Liver (tissue), 9 donors: Measurements from ENCODE around the gene MED25. TPM values are rescaled to one million over a fixed set of nuclear protein-coding genes. Genes with fewer than 3 reads are reported as not detected.

Experiments
- DNase-seq: peaks from one replicate; pipeline ENCODE4 v3.0.0-alpha.2; 2017; ENCODE audit warnings: low spot score
- H3K27ac ChIP-seq, 2 donors: one replicate each; pipeline ENCODE4 v1.7.0; 2013; ENCODE audit warnings: inconsistent platforms in 2 of 2, low read length in 2 of 2, control low read depth in 1 of 2, low read depth in 1 of 2, mild to moderate bottlenecking in 1 of 2
- H3K27me3 ChIP-seq, 4 donors: one replicate each; pipeline versions ENCODE4 v1.6.1 to v1.7.0; 2013; ENCODE audit warnings: low read length in 3 of 4, inconsistent platforms in 1 of 4, mild to moderate bottlenecking in 1 of 4, moderate library complexity in 1 of 4; ENCODE audit not compliant: control insufficient read depth in 4 of 4, insufficient read depth in 4 of 4
- H3K36me3 ChIP-seq, 4 donors: one replicate each; pipeline versions ENCODE4 v1.6.1 to v1.7.0; 2013; ENCODE audit warnings: low read length in 3 of 4, mild to moderate bottlenecking in 3 of 4, low read depth in 1 of 4, moderate library complexity in 1 of 4; ENCODE audit not compliant: control insufficient read depth in 4 of 4, insufficient read depth in 3 of 4
- H3K4me1 ChIP-seq, 4 donors: one replicate each; pipeline versions ENCODE4 v1.6.1 to v1.7.0; 2013; ENCODE audit warnings: low read length in 3 of 4, mild to moderate bottlenecking in 3 of 4, moderate library complexity in 1 of 4; ENCODE audit not compliant: control insufficient read depth in 4 of 4, insufficient read depth in 4 of 4
- H3K4me3 ChIP-seq, 3 donors: one replicate each; pipeline versions ENCODE4 v1.6.1 to v1.7.0; 2013; ENCODE audit warnings: low read length in 3 of 3, control low read depth in 1 of 3, low read depth in 1 of 3, mild to moderate bottlenecking in 1 of 3
- H3K9ac ChIP-seq, 2 donors: one replicate each; pipeline ENCODE4 v1.7.0; 2013; ENCODE audit warnings: low read length in 2 of 2, mild to moderate bottlenecking in 2 of 2, moderate library complexity in 2 of 2, control low read depth in 1 of 2, low read depth in 1 of 2
- H3K9me3 ChIP-seq, 4 donors: one replicate each; pipeline versions ENCODE4 v1.6.1 to v1.7.0; 2013; ENCODE audit warnings: low read length in 3 of 4; ENCODE audit not compliant: control insufficient read depth in 4 of 4
- EGR1 ChIP-seq, 2 donors: IDR thresholded peaks; 2 replicates each; pipeline ENCODE4 v1.6.1; 2016 to 2018; ENCODE audit warnings: antibody characterized with exemption in 2 of 2, low read depth in 2 of 2
- FOXA1 ChIP-seq: IDR thresholded peaks from 2 replicates; pipeline ENCODE4 v1.6.1; 2016; ENCODE audit warnings: antibody characterized with exemption
- GABPA ChIP-seq, 2 donors: IDR thresholded peaks in 1 of 2; conservative IDR thresholded peaks in 1 of 2; 2 replicates each; pipeline ENCODE4 v1.6.1; 2016; ENCODE audit warnings: antibody characterized with exemption in 2 of 2, mild to moderate bottlenecking in 1 of 2, moderate library complexity in 1 of 2
- HNF4A ChIP-seq, 2 donors: conservative IDR thresholded peaks; 2 replicates each; pipeline ENCODE4 v1.6.1; 2016; ENCODE audit warnings: antibody characterized with exemption in 2 of 2, mild to moderate bottlenecking in 2 of 2
- HNF4G ChIP-seq: IDR thresholded peaks from 2 replicates; pipeline ENCODE4 v1.6.1; 2016; ENCODE audit warnings: antibody characterized with exemption
- JUND ChIP-seq, 2 donors: IDR thresholded peaks; 2 replicates each; pipeline ENCODE4 v1.6.1; 2016; ENCODE audit warnings: antibody characterized with exemption in 2 of 2
- NR2F2 ChIP-seq: IDR thresholded peaks from 2 replicates; pipeline ENCODE4 v1.6.1; 2016; ENCODE audit warnings: antibody characterized with exemption
- RAD21 ChIP-seq, 2 donors: IDR thresholded peaks; 2 replicates each; pipeline ENCODE4 v1.6.1; 2016; ENCODE audit warnings: antibody characterized with exemption in 2 of 2, mild to moderate bottlenecking in 2 of 2
- RXRA ChIP-seq, 2 donors: IDR thresholded peaks; 2 replicates each; pipeline ENCODE4 v1.6.1; 2017 to 2018; ENCODE audit warnings: antibody characterized with exemption in 2 of 2, mild to moderate bottlenecking in 1 of 2
- SP1 ChIP-seq: IDR thresholded peaks from 2 replicates; pipeline ENCODE4 v1.6.1; 2018; ENCODE audit warnings: antibody characterized with exemption, mild to moderate bottlenecking
- TAF1 ChIP-seq: conservative IDR thresholded peaks from 2 replicates; pipeline ENCODE4 v1.6.1; 2016; ENCODE audit warnings: antibody characterized with exemption, mild to moderate bottlenecking
- whole genome bisulfite sequencing: extraction: QIAGEN DNeasy Blood & Tissue Kit; methylation state at CpG from one replicate; pipeline ENCODE4 v1.1.7; 2013; 5-methylcytosine and 5-hydroxymethylcytosine counted together
- polyA plus RNA-seq, 2 donors: library from polyadenylated mRNA; stranded (reverse) in 1 of 2; unstranded in 1 of 2; fragments of 200-250 nt in 1 of 2; fragments of >200 nt in 1 of 2; fragmentation: Nextera tagmentation in 1 of 2; extraction: Ambion mirVana in 1 of 2; gene quantifications; one replicate each; pipeline versions ENCODE4 v1.2.1 to v1.2.3, GENCODE V29; 2013 to 2015
- total RNA-seq, 2 donors: library from RNA; depleted of rRNA; stranded (reverse); fragments of >200 nt; gene quantifications; one replicate each; pipeline ENCODE4 v1.2.3, GENCODE V29; 2014
- TF ChIP-seq, protein P1 (sequence below): IDR thresholded peaks from 2 replicates; pipeline ENCODE4 v1.6.1; 2016; ENCODE audit warnings: antibody characterized with exemption
- TF ChIP-seq, protein P2 (sequence below): IDR thresholded peaks from 2 replicates; pipeline ENCODE4 v1.6.1; 2016; ENCODE audit warnings: antibody characterized with exemption
- TF ChIP-seq, protein P3 (sequence below): IDR thresholded peaks from 2 replicates; pipeline ENCODE4 v1.6.1; 2016; ENCODE audit warnings: antibody characterized with exemption, mild to moderate bottlenecking
- TF ChIP-seq, protein P4 (sequence below): IDR thresholded peaks from 2 replicates; pipeline ENCODE4 v1.6.1; 2016; ENCODE audit warnings: antibody characterized with exemption
- TF ChIP-seq, protein P5 (sequence below): fragments of 150-350 bp; IDR thresholded peaks from 2 replicates; pipeline ENCODE4 v1.5.1; 2017; ENCODE audit warnings: improper control_type of control experiment, low read depth, low read length; ENCODE audit not compliant: missing input control
- donor health status: healthy.
- donor health status: healthy.
- donor health status: healthy.
- donor health status: healthy.
- donor health status: healthy.

The MED25 gene
- total and polyA plus RNA-seq, 4 donors = 4.7 to 24.1 (median 9.6) TPM

DNA sequence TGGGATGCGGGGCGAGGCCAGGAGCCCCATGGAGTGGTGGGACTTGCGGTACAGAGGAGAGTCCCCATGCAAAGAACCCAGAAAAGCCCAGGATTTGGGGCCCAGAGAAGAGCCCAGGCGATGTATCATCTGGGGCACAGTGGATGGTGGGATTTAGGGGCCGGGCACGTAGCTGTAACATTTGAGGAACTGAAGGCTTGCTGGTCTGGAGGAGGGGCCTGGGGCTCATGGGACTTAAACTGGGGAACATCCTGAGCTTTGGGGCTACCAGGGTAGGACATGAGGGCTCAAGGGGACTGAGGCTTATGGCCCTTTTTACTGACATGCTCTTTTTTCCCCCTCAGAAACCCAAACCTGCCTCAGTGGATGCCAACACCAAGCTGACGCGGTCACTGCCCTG is 13.5 kb downstream of the MED25 start:
- no peak overlapping the region for H3K27ac ChIP-seq
- DNase-seq = no peak
- WGBS = 95% methylated on average over 8 of the region's 8 CpGs
- TF ChIP-seq GABPA (IDR thresholded peaks at IDR 0.05 in 1 of 2, conservative IDR thresholded peaks at IDR 0.05 in 1 of 2) = no peak
- TF ChIP-seq TAF1 = no peak
- TF ChIP-seq, protein P1, sequence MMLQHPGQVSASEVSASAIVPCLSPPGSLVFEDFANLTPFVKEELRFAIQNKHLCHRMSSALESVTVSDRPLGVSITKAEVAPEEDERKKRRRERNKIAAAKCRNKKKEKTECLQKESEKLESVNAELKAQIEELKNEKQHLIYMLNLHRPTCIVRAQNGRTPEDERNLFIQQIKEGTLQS = no peak
- no peak for TF ChIP-seq JUND (IDR thresholded peaks at IDR 0.05)
- no peak for TF ChIP-seq HNF4G
- TF ChIP-seq, protein P2, sequence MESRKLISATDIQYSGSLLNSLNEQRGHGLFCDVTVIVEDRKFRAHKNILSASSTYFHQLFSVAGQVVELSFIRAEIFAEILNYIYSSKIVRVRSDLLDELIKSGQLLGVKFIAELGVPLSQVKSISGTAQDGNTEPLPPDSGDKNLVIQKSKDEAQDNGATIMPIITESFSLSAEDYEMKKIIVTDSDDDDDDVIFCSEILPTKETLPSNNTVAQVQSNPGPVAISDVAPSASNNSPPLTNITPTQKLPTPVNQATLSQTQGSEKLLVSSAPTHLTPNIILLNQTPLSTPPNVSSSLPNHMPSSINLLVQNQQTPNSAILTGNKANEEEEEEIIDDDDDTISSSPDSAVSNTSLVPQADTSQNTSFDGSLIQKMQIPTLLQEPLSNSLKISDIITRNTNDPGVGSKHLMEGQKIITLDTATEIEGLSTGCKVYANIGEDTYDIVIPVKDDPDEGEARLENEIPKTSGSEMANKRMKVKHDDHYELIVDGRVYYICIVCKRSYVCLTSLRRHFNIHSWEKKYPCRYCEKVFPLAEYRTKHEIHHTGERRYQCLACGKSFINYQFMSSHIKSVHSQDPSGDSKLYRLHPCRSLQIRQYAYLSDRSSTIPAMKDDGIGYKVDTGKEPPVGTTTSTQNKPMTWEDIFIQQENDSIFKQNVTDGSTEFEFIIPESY = no peak
- TF ChIP-seq RXRA (IDR thresholded peaks at IDR 0.05) = no peak
- TF ChIP-seq, protein P3, sequence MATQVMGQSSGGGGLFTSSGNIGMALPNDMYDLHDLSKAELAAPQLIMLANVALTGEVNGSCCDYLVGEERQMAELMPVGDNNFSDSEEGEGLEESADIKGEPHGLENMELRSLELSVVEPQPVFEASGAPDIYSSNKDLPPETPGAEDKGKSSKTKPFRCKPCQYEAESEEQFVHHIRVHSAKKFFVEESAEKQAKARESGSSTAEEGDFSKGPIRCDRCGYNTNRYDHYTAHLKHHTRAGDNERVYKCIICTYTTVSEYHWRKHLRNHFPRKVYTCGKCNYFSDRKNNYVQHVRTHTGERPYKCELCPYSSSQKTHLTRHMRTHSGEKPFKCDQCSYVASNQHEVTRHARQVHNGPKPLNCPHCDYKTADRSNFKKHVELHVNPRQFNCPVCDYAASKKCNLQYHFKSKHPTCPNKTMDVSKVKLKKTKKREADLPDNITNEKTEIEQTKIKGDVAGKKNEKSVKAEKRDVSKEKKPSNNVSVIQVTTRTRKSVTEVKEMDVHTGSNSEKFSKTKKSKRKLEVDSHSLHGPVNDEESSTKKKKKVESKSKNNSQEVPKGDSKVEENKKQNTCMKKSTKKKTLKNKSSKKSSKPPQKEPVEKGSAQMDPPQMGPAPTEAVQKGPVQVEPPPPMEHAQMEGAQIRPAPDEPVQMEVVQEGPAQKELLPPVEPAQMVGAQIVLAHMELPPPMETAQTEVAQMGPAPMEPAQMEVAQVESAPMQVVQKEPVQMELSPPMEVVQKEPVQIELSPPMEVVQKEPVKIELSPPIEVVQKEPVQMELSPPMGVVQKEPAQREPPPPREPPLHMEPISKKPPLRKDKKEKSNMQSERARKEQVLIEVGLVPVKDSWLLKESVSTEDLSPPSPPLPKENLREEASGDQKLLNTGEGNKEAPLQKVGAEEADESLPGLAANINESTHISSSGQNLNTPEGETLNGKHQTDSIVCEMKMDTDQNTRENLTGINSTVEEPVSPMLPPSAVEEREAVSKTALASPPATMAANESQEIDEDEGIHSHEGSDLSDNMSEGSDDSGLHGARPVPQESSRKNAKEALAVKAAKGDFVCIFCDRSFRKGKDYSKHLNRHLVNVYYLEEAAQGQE = no peak
- TF ChIP-seq HNF4A (conservative IDR thresholded peaks at IDR 0.05) = no peak
- no peak for TF ChIP-seq RAD21 (IDR thresholded peaks at IDR 0.05)
- H3K9me3 ChIP-seq = no peaks in the 10 kb centered on the region
- H3K4me1 ChIP-seq = no peaks in the 10 kb centered on the region
- H3K27me3 ChIP-seq = no peaks in the 10 kb centered on the region
- H3K4me3 ChIP-seq = no peak overlapping the region
- peaks cover 5 to 53% (median 19%) of the 10 kb centered on the region in 4 donors for H3K36me3 ChIP-seq
- no peak overlapping the region for H3K9ac ChIP-seq

DNA sequence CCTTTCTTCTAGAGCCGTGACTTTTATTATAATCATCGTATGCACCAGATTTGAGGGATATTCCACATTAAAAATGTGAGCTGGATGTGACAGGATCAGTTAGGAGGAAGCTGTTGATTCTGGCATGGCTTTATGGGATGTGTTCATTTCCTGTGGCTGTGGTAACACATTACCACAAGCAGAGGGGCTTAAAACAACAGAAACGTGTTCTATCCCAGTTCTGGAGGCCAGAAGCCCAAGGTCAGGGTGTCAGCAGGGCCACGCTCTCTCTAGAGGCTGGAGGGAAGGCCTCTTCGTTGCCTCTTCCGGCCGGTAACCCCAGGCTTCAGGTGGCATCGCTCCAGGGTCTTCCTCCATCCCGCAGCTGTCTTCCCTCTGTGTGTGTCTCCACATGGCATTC is 14.5 kb downstream of the MED25 start:
- Histone ChIP-seq H3K4me3 (no peak overlapping the region), H3K36me3 (peaks cover 5 to 49% (median 22%) of the 10 kb centered on the region in 4 donors), H3K9ac (no peak overlapping the region), H3K9me3 (no peaks in the 10 kb centered on the region), H3K27me3 (no peaks in the 10 kb centered on the region), H3K4me1 (no peaks in the 10 kb centered on the region), H3K27ac (no peak overlapping the region)
- TF ChIP-seq NR2F2 (no peak), HNF4G (no peak), EGR1 (IDR thresholded peaks at IDR 0.05; ENCODE audit: low read depth in 2 of 2) (no peak), GABPA (IDR thresholded peaks at IDR 0.05 in 1 of 2, conservative IDR thresholded peaks at IDR 0.05 in 1 of 2) (no peak), SP1 (no peak), FOXA1 (no peak), RXRA (IDR thresholded peaks at IDR 0.05) (no peak), HNF4A (conservative IDR thresholded peaks at IDR 0.05) (no peak), JUND (IDR thresholded peaks at IDR 0.05) (no peak), TAF1 (no peak), RAD21 (IDR thresholded peaks at IDR 0.05) (no peak)
- TF ChIP-seq, protein P1 = no peak
- TF ChIP-seq, protein P2 = no peak
- TF ChIP-seq, protein P4, sequence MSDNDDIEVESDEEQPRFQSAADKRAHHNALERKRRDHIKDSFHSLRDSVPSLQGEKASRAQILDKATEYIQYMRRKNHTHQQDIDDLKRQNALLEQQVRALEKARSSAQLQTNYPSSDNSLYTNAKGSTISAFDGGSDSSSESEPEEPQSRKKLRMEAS = no peak
- TF ChIP-seq, protein P5, sequence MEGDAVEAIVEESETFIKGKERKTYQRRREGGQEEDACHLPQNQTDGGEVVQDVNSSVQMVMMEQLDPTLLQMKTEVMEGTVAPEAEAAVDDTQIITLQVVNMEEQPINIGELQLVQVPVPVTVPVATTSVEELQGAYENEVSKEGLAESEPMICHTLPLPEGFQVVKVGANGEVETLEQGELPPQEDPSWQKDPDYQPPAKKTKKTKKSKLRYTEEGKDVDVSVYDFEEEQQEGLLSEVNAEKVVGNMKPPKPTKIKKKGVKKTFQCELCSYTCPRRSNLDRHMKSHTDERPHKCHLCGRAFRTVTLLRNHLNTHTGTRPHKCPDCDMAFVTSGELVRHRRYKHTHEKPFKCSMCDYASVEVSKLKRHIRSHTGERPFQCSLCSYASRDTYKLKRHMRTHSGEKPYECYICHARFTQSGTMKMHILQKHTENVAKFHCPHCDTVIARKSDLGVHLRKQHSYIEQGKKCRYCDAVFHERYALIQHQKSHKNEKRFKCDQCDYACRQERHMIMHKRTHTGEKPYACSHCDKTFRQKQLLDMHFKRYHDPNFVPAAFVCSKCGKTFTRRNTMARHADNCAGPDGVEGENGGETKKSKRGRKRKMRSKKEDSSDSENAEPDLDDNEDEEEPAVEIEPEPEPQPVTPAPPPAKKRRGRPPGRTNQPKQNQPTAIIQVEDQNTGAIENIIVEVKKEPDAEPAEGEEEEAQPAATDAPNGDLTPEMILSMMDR = no peak
- no peak for DNase-seq
- WGBS = 82% methylated on average over 9 of the region's 9 CpGs
